Mesothelial cell of epicardium (in vitro differentiated cells): ENCODE results near the gene IGF2BP1. TPM values are rescaled to one million over a fixed set of nuclear protein-coding genes. Genes with fewer than 3 reads are reported as not detected.

Source experiments
- DNase-seq, 2 experiments: peaks; one replicate each; pipeline ENCODE4 v3.0.0; 2021; ENCODE audit warnings: low spot score in 2 of 2; ENCODE audit not compliant: unreplicated experiment in 2 of 2
- H3K27ac Mint-ChIP-seq: 2 replicates; pipeline ENCODE4 v1.8.0; 2021; ENCODE audit warnings: mixed read lengths
- H3K27me3 Mint-ChIP-seq: 2 replicates; pipeline ENCODE4 v1.8.0; 2021; ENCODE audit warnings: low read depth, mixed read lengths
- H3K36me3 Mint-ChIP-seq: 2 replicates; pipeline ENCODE4 v1.8.0; 2021; ENCODE audit warnings: mixed read lengths
- H3K4me1 Mint-ChIP-seq: 2 replicates; pipeline ENCODE4 v1.8.0; 2021; ENCODE audit warnings: mixed read lengths
- H3K4me3 Mint-ChIP-seq: 2 replicates; pipeline ENCODE4 v1.8.0; 2021; ENCODE audit warnings: mild to moderate bottlenecking, moderate library complexity, mixed read lengths
- H3K9me3 Mint-ChIP-seq: 2 replicates; pipeline ENCODE4 v1.8.0; 2021; ENCODE audit warnings: mixed read lengths
- CTCF ChIP-seq: fragments of 200-600 bp; sonication (generic); IDR thresholded peaks from one replicate; pipeline ENCODE4 v1.5.0; 2021; ENCODE audit warnings: antibody characterized with exemption; ENCODE audit not compliant: unreplicated experiment
- total RNA-seq: library from RNA; stranded (reverse); gene quantifications from 3 replicates; pipeline ENCODE4 v1.2.1, GENCODE V29; 2021

Gene IGF2BP1
- total RNA-seq, 1 donor from 2014 or later, result 227 TPM

GRCh38 chr17:49067163-49067562, 70.0 kb downstream of the IGF2BP1 start:
- no peaks in the 10 kb centered on the region for H3K27me3 Mint-ChIP-seq

GRCh38 chr17:49069585-49070273, 72.5 kb downstream of the IGF2BP1 start:
- Mint-ChIP-seq H3K27ac (no peak overlapping the region), H3K36me3 (no peaks in the 10 kb centered on the region), H3K27me3 (no peaks in the 10 kb centered on the region), H3K4me3 (no peak overlapping the region), H3K4me1 (no peaks in the 10 kb centered on the region), H3K9me3 (peaks cover 10% of the 10 kb centered on the region)
- DNase-seq, result no peak
- TF ChIP-seq CTCF, result no peak

More at GRCh38 chr17:49067163-49067562, 70.0 kb downstream of the IGF2BP1 start:
- H3K36me3 Mint-ChIP-seq, result no peaks in the 10 kb centered on the region
- H3K27ac Mint-ChIP-seq, result no peak overlapping the region
- peaks cover 6% of the 10 kb centered on the region for H3K4me1 Mint-ChIP-seq
- no peak overlapping the region for H3K4me3 Mint-ChIP-seq
- no peak for DNase-seq
- peaks cover 10% of the 10 kb centered on the region for H3K9me3 Mint-ChIP-seq
- TF ChIP-seq CTCF, result no peak

GRCh38 chr17:49071106-49071505, 73.9 kb downstream of the IGF2BP1 start:
- H3K27me3 Mint-ChIP-seq, result peaks cover 4% of the 10 kb centered on the region
- no peaks in the 10 kb centered on the region for H3K36me3 Mint-ChIP-seq
- no peak overlapping the region for H3K4me3 Mint-ChIP-seq
- H3K4me1 Mint-ChIP-seq, result no peaks in the 10 kb centered on the region
- no peak for TF ChIP-seq CTCF
- no peak for DNase-seq
- peaks cover 6% of the 10 kb centered on the region for H3K9me3 Mint-ChIP-seq
- H3K27ac Mint-ChIP-seq, result no peak overlapping the region

DNA sequence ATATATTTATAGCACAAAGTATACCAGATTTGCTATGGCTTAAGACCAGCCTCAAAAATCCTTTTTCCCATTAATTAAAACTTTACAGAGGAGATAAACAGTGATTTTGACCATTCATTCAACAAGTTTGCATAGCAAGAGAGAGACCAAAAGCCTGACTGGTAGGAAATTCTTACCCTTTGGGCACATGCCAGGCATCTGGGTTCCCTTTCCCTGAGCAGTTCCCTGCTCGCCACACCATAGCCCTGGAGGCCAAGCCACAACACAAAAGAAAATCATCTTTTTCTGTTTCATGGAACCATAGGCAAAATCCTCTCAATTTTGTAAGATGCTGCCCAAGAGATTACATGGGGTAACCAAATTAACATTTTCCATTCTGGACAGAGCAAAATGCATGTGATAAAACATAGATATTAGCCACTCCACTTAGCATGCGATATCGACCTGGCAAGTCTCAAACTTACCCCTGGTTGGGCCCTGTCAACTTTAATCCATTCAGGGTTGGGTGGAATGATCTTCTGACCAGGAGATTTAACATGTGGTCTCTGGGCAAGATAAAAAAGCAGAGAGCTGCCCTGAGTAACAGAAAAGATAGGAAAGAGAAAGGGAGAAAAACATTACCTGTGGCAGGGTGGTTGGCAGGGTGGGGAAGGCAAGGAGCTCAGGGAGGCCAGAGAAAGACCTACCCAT, 77.8 kb downstream of the IGF2BP1 start:
- Mint-ChIP-seq H3K27me3 (peaks cover 21% of the 10 kb centered on the region), H3K4me1 (no peaks in the 10 kb centered on the region), H3K36me3 (no peaks in the 10 kb centered on the region), H3K9me3 (peaks cover 12% of the 10 kb centered on the region), H3K27ac (no peak overlapping the region), H3K4me3 (no peak overlapping the region)
- no peak for TF ChIP-seq CTCF
- DNase-seq, result no peak

- H3K4me3 Mint-ChIP-seq, result no peak overlapping the region
- no peak for DNase-seq
- peaks cover 7% of the 10 kb centered on the region for H3K9me3 Mint-ChIP-seq
Measured at GRCh38 chr17:49076573-49077384, 79.6 kb downstream of the IGF2BP1 start.

More at GRCh38 chr17:49076573-49077384, 79.6 kb downstream of the IGF2BP1 start:
- Mint-ChIP-seq H3K36me3 (no peaks in the 10 kb centered on the region), H3K4me1 (no peaks in the 10 kb centered on the region), H3K27me3 (peaks cover 24% of the 10 kb centered on the region), H3K27ac (no peak overlapping the region)
- TF ChIP-seq CTCF, result no peak
